Nephron progenitor cell (in vitro differentiated cells): ENCODE results near the gene FAM184A.

Experiments
- DNase-seq: peaks from one replicate; pipeline ENCODE4 v3.0.0; 2021
- H3K27ac Mint-ChIP-seq: 2 replicates; pipeline ENCODE4 v1.8.0; 2021; ENCODE audit warnings: mild to moderate bottlenecking, moderate library complexity, mixed read lengths
- H3K27me3 Mint-ChIP-seq: 2 replicates; pipeline ENCODE4 v1.8.0; 2021; ENCODE audit warnings: mild to moderate bottlenecking, low read depth, mixed read lengths; ENCODE audit not compliant: poor library complexity
- H3K36me3 Mint-ChIP-seq: 2 replicates; pipeline ENCODE4 v1.8.0; 2021; ENCODE audit warnings: low read depth, mixed read lengths
- H3K4me1 Mint-ChIP-seq: 2 replicates; pipeline ENCODE4 v1.8.0; 2021; ENCODE audit warnings: mixed read lengths
- H3K4me3 Mint-ChIP-seq: 2 replicates; pipeline ENCODE4 v1.8.0; 2021; ENCODE audit warnings: mild to moderate bottlenecking, moderate library complexity, mixed read lengths
- H3K9me3 Mint-ChIP-seq: 2 replicates; pipeline ENCODE4 v1.8.0; 2021; ENCODE audit warnings: mild to moderate bottlenecking, moderate library complexity, mixed read lengths
- TF ChIP-seq, protein P1 (sequence below): fragments of 200-600 bp; sonication (generic); IDR thresholded peaks from 2 replicates; pipeline ENCODE4 v1.5.0; 2021; ENCODE audit warnings: antibody characterized with exemption

The FAM184A gene

DNA sequence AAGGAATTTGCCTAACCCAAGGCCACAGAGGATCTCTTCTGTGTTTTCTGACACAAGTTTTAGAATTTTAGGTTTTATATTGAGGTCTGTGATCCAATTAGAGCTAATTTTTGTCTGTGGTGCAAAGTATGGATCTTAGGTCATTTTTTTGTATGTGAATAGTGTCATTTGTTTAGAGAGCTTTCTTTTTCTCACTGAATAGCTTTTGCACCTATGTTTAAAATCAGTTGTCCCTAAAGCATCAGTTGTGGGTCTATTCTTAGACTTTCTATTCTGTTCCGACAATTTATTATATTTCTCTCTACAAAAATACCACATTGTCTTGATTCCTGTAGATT, 143.2 kb downstream of the FAM184A start:
- peak overlapping the region; percentile 95 for H3K4me3 Mint-ChIP-seq
- peaks cover 2% of the 10 kb centered on the region for H3K27me3 Mint-ChIP-seq
- peaks cover 25% of the 10 kb centered on the region for H3K4me1 Mint-ChIP-seq
- peaks cover 57% of the 10 kb centered on the region for H3K36me3 Mint-ChIP-seq
- TF ChIP-seq, protein P1, sequence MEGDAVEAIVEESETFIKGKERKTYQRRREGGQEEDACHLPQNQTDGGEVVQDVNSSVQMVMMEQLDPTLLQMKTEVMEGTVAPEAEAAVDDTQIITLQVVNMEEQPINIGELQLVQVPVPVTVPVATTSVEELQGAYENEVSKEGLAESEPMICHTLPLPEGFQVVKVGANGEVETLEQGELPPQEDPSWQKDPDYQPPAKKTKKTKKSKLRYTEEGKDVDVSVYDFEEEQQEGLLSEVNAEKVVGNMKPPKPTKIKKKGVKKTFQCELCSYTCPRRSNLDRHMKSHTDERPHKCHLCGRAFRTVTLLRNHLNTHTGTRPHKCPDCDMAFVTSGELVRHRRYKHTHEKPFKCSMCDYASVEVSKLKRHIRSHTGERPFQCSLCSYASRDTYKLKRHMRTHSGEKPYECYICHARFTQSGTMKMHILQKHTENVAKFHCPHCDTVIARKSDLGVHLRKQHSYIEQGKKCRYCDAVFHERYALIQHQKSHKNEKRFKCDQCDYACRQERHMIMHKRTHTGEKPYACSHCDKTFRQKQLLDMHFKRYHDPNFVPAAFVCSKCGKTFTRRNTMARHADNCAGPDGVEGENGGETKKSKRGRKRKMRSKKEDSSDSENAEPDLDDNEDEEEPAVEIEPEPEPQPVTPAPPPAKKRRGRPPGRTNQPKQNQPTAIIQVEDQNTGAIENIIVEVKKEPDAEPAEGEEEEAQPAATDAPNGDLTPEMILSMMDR: no peak
- DNase-seq: no peak
- peaks cover 36% of the 10 kb centered on the region for H3K9me3 Mint-ChIP-seq
- H3K27ac Mint-ChIP-seq: peak overlapping the region; percentile 99

DNA sequence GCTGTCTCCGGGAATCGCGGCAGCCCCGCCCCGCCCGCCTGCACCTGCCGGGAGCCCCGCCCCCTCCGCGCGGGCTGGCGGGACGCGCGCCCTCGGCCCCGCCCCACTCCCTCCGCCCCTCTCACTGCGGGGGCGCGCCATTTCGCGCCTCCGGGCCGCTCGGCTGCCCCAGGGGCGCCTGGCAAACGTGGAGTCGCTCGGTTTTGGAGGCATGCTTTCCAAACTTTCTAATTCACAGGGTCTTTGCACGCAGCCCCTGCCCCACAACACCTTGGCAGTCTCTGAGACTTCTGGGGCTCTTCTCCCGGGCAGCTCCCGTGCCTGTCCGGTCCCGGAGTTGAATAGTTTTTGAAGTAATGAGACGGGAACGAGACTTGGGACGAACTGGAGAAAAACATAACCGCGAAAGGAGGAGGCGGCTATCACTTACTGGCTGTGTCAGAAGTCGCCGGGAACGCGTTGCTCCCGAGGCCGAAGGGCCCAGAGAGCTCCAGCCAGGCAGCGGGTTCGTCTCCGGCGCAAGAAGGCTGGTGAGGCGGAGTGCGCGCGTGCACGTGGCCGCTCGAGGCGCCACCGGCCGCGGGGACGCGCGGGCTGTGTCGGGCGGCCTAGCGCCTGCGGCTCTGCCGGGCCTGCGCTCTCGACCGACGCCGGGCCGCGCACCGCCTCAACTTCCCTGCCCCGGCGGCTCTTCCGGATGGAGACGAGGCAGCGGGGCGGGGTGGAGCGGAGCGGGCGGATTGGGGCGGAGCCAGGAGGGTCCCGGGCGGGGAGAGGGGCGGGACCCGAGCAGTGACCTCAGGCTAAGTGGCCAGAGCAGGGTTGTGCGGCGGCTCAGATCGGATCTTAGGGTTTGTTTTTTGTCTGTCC, 143.8 kb downstream of the FAM184A start, which contains the start of gene MCM9:
Gene MCM9 (minus strand): TSS at position 699 of the 870 bp plus-strand sequence. CDS start 3,436 bp downstream, outside the sequence.
- peaks cover 56% of the 10 kb centered on the region for H3K36me3 Mint-ChIP-seq
- H3K27me3 Mint-ChIP-seq: peaks cover 2% of the 10 kb centered on the region
- H3K4me3 Mint-ChIP-seq: peak within 1 kb of the TSS; percentile 95
- DNase-seq: peak; percentile 96
- TF ChIP-seq, protein P1: no peak
- H3K4me1 Mint-ChIP-seq: peaks cover 25% of the 10 kb centered on the region
- H3K9me3 Mint-ChIP-seq: peaks cover 33% of the 10 kb centered on the region
- H3K27ac Mint-ChIP-seq: peak within 1 kb of the TSS; percentile 99

DNA sequence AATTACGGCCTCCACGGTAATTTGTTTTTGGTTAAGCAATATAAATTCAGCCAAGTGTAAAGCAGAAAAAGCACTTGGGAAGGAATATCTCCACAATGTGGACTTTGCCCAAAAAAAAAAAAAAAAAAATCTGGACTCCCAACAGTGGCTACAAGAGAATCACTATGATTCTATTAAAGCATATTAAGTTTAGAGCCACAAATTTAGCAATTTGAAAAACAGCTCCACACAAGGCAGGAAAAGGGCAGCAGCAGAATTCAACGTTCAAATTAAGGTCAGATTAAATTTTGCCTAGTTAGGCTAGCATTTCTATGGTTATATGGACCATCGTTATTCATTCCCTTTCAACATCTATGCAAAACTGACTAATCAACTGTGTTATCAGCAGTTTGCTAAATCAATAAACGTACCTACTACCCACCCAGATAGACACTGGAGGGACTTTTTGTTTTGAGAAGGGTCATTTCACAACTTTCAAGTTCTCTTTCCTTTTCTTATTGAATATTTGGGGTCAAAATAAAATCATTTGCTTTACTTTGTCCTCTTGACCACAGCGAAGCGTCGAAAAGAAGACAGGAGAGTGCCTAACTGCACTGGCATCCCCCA, 144.5 kb downstream of the FAM184A start:
- peaks cover 50% of the 10 kb centered on the region for H3K36me3 Mint-ChIP-seq
- H3K27me3 Mint-ChIP-seq: peaks cover 2% of the 10 kb centered on the region
- TF ChIP-seq, protein P1: no peak
- H3K9me3 Mint-ChIP-seq: peaks cover 28% of the 10 kb centered on the region
- peaks cover 25% of the 10 kb centered on the region for H3K4me1 Mint-ChIP-seq
- no peak overlapping the region for H3K27ac Mint-ChIP-seq
- DNase-seq: no peak
- peak overlapping the region; percentile 95 for H3K4me3 Mint-ChIP-seq

DNA sequence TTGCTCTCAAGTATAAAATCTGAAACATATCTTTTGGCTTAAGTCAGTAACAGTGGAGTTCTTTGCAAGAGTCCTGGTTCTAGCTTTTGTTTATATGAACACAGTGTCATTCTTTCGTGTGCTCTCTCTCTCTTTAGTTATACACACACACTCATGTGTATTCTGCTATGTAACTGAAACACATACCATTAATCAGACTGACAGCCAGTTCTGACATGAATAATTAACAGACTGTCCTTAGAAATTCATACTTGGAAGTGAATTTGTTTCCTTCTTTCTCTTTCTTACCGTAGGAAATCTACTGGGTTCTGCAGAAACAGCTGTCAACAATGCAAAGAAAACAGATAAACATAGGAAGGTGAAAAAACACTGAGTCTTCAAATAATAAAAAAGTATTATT, 146.0 kb downstream of the FAM184A start:
- TF ChIP-seq, protein P1: no peak
- H3K27ac Mint-ChIP-seq: no peak overlapping the region

DNA sequence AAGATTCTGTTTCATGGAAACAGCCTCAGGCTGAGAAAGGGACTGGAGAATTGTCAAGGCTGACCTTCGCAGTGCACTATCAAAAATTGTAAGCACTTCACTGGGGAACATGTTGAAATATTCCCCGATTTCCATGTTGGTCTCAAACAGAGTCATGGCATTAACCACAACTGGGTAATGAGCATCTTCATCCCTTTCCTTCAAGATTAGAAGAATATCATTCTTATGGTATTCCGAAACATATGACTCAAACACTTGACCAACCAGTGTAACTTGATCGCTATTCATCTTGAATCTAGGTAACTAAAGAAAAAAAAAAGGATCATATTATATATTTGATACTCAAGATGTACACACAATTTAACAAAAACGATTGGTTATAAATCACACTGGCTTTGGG, 147.0 kb downstream of the FAM184A start:
- Mint-ChIP-seq H3K27ac (no peak overlapping the region), H3K4me1 (peaks cover 25% of the 10 kb centered on the region), H3K36me3 (peaks cover 39% of the 10 kb centered on the region), H3K4me3 (no peak overlapping the region), H3K9me3 (peaks cover 6% of the 10 kb centered on the region), H3K27me3 (peaks cover 1% of the 10 kb centered on the region)
- TF ChIP-seq, protein P1: no peak
- no peak for DNase-seq

More for the DNA sequence above, 146.0 kb downstream of the FAM184A start:
- peaks cover 2% of the 10 kb centered on the region for H3K27me3 Mint-ChIP-seq
- peaks cover 15% of the 10 kb centered on the region for H3K9me3 Mint-ChIP-seq
- H3K4me1 Mint-ChIP-seq: peaks cover 25% of the 10 kb centered on the region
- no peak overlapping the region for H3K4me3 Mint-ChIP-seq
- DNase-seq: no peak
- peaks cover 41% of the 10 kb centered on the region for H3K36me3 Mint-ChIP-seq
